ENCODE measurements around the gene ICAM2.

Gene ICAM2

GRCh38 chr17:64020056-64020766, at the start of gene ICAM2:
Gene ICAM2, minus strand, starts transcription at chr17:64020633. Its CDS starts 13,942 bp downstream, at chr17:64006691.
- no peak for DNase-seq (ENCODE audit: low spot score)

- no peak for DNase-seq (ENCODE audit: low spot score)
These were observed 49.8 kb upstream of the ICAM2 start for GRCh38 chr17:64070213-64070612.

GRCh38 chr17:64069143-64069542, 48.7 kb upstream of the ICAM2 start:
- no peak for DNase-seq (ENCODE audit: low spot score)

- DNase-seq (ENCODE audit: low spot score), result no peak
These were observed 47.2 kb upstream of the ICAM2 start for GRCh38 chr17:64067657-64068056.

GRCh38 chr17:64066716-64067115, 46.3 kb upstream of the ICAM2 start:
- no peak for DNase-seq (ENCODE audit: low spot score)

- no peak for DNase-seq (ENCODE audit: low spot score)
These were observed 44.7 kb upstream of the ICAM2 start for GRCh38 chr17:64065161-64065560.

GRCh38 chr17:64064331-64064730, 43.9 kb upstream of the ICAM2 start:
- DNase-seq (ENCODE audit: low spot score), result no peak

- peak; percentile 36 for DNase-seq (ENCODE audit: low spot score)
These were observed 43.4 kb upstream of the ICAM2 start for GRCh38 chr17:64063766-64064224.

GRCh38 chr17:64063088-64063487, 42.7 kb upstream of the ICAM2 start:
- DNase-seq (ENCODE audit: low spot score), result no peak

- peak; percentile 85 for DNase-seq (ENCODE audit: low spot score)
These were observed 40.9 kb upstream of the ICAM2 start for GRCh38 chr17:64061178-64061898.

- no peak for DNase-seq (ENCODE audit: low spot score)
These were observed 39.9 kb upstream of the ICAM2 start for GRCh38 chr17:64060331-64060730.

- DNase-seq (ENCODE audit: low spot score), result no peak
These were observed 39.3 kb upstream of the ICAM2 start for GRCh38 chr17:64059756-64060155.

- no peak for DNase-seq (ENCODE audit: low spot score)
These were observed 38.2 kb upstream of the ICAM2 start for GRCh38 chr17:64058621-64059020.

GRCh38 chr17:64057701-64058263, 37.3 kb upstream of the ICAM2 start:
- no peak for DNase-seq (ENCODE audit: low spot score)

- no peak for DNase-seq (ENCODE audit: low spot score)
These were observed 36.0 kb upstream of the ICAM2 start for GRCh38 chr17:64056269-64057005.

GRCh38 chr17:64055183-64056142, 35.0 kb upstream of the ICAM2 start:
- no peak for DNase-seq (ENCODE audit: low spot score)

- no peak for DNase-seq (ENCODE audit: low spot score)
These were observed 33.9 kb upstream of the ICAM2 start for GRCh38 chr17:64054304-64054703.

GRCh38 chr17:64053101-64053500, 32.7 kb upstream of the ICAM2 start:
- DNase-seq (ENCODE audit: low spot score), result no peak

- no peak for DNase-seq (ENCODE audit: low spot score)
These were observed 30.7 kb upstream of the ICAM2 start for GRCh38 chr17:64051153-64051552.

GRCh38 chr17:64048805-64049204, 28.4 kb upstream of the ICAM2 start:
- DNase-seq (ENCODE audit: low spot score), result no peak

GRCh38 chr17:64045176-64045575, 24.7 kb upstream of the ICAM2 start:
- no peak for DNase-seq (ENCODE audit: low spot score)

All from kidney capillary endothelial cell (primary cell).